Inflammatory macrophage treated with lipopolysaccharide for 4 hours (primary cell): ENCODE data around the gene ZNF550.

Source experiments
- DNase-seq: peaks from one replicate; pipeline ENCODE4 v3.0.0-alpha.2; 2020

ZNF550 gene

GRCh38 chr19:57559404-57560025 is at the start of gene ZNF550:
Gene ZNF550 (minus strand): TSS chr19:57559863. CDS start chr19:57559682, 181 bp downstream.
- DNase-seq, result peak; percentile 82

DNA sequence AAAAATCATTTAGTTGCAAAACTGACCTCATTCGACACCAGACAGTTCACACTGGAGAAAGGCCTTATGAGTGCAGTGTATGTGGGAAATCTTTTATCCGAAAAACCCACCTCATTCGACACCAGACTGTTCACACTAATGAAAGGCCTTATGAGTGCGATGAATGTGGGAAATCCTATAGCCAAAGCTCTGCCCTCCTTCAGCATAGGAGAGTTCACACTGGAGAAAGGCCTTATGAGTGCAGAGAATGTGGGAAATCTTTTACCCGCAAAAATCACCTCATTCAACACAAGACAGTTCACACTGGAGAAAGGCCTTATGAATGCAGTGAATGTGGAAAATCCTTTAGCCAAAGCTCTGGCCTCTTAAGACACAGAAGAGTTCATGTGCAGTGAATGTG is 47.3 kb upstream of the ZNF550 start:
- DNase-seq, result no peak

GRCh38 chr19:57599761-57600383 is 40.2 kb upstream of the ZNF550 start, which contains the start of gene ZNF530:
Gene ZNF530 (plus strand): TSS chr19:57599885. CDS start chr19:57604346, 4,461 bp downstream.
- peak; percentile 91 for DNase-seq

DNA sequence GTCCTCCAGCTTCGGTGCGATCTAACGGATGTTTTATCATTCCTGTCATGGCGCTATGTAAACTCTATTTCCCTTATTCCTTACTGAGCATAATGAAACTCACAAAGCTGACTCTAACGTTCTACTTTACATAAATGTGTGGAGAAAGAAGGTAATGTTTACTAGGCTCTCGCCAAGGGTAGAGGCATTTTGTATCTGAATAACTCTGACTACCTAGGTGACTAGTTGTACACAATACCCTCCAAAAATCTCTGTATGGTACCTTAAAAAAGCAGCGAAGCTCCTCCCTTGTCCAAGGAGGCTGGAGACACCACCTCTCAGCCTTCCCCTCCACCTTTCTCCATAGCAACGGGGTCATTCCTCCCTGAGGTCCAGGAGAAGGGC is 39.7 kb upstream of the ZNF550 start:
- DNase-seq, result no peak

- no peak for DNase-seq
Measured at GRCh38 chr19:57587529-57587928, 27.9 kb upstream of the ZNF550 start.

GRCh38 chr19:57583521-57584416 is 24.1 kb upstream of the ZNF550 start, which contains the start of gene ZIK1:
Gene ZIK1 (plus strand): TSS chr19:57584145. CDS start chr19:57584357, 212 bp downstream.
- DNase-seq, result peak; percentile 89

DNA sequence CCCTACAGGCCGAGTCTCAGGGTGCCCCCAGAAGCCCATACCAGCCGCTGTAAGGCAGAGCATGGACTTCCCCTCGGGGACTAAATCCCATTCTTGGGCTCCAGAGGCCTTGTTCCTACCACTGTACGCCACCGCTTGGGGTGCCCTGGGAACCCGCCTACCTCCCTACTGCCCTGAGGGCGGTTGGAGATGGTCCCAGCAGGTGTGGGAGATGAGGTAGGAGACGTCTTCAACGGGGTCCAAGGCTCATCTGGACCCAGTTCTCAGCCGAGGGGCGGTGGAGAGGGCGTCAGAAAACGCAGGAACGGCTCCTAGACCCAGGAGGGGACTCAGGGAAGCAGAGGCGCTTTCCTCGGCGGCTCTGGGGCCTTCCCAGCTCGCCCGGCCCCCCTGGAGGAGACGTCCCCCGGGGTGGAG is 23.4 kb upstream of the ZNF550 start:
- no peak for DNase-seq

- DNase-seq, result peak; percentile 99
Measured at GRCh38 chr19:57578487-57579205, 19.0 kb upstream of the ZNF550 start, which contains the start of gene ZNF416. Gene ZNF416 (minus strand): TSS chr19:57578911. CDS start chr19:57578704, 207 bp downstream.

DNA sequence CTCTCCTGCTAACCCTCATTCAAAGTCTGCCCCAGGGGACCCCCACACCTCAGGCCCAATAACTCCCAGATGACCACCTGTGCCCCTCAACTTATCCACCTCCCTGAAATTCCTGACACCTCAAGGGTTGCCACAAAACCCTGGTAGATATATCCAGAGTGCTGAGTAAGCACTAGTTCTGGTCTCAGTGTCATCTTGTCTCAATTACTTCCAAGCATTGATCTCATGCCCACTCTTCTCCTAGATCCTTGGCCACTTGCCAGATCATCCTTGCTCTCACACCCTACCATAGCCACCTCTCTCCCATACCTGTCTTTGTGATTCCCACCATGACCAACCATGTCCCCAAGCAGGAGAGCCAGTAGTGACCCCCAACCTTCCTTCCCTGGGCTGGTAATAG is 17.0 kb upstream of the ZNF550 start:
- no peak for DNase-seq

GRCh38 chr19:57572415-57572947 is 12.8 kb upstream of the ZNF550 start:
- no peak for DNase-seq

DNA sequence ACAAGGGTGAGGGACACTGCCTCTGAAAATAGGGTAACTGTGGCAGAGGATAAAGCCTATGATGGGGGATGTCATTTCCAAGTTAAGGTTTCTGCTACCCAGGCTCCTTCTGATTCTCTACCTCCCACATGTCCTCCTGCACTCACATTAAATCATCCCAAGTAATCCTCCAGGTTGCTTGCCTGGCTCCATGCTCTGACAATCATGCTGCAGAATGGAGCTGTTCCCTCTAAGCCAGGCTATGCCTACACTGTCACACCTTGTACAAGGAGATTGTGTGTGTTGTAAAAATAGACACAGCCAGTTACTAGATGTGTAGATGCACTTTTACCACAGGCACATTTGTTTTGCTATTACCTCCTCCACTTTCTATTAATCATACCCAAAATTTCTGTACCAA is 11.0 kb upstream of the ZNF550 start:
- no peak for DNase-seq

DNA sequence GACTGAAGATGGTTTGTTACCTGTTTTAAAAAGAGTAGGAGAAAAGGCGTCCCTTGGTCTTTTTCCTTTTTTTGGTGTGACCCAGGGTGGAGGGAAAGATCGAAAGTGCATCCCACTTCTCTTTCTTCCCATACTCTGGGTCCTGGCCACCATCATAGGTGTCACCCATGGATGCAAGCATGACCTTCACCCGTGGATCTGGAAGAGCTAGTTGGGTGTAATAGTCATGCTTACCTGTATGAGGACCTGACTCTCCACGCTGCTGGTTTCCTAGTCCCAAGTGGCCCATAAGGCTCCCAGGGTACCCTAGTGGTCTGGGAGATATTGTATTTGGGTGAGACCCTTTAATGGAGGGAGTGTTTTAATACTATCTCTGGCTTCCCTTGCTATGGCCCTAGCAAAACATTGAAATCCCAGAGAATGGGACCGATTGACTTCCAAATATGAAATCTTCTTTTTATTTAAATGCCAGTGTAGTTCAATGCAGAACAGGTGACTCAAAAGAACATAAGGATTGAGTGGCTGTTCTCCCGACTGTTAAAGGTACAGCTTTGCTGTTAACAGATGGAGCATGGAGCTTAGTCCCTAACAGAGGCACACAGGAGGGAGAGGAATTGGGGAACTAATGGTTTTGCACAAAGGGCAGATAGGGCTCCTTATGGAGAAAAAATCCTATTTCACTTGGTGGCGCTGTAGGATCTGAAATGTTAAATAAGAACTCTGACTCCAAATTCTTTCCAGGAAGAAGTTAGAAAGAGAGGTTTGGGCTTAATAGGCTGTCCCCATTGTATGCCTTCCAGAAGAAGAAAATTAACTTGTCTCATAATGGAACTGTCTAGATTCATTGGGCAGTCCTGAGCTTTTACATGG is 7.0 kb upstream of the ZNF550 start:
- DNase-seq, result peak; percentile 18

GRCh38 chr19:57563547-57563946 is 3.9 kb upstream of the ZNF550 start:
- no peak for DNase-seq

- DNase-seq, result no peak
Measured at GRCh38 chr19:57560049-57560491, 407 bp upstream of the ZNF550 start.

- DNase-seq, result no peak
Measured at GRCh38 chr19:57559008-57559403, 657 bp downstream of the ZNF550 start.

DNA sequence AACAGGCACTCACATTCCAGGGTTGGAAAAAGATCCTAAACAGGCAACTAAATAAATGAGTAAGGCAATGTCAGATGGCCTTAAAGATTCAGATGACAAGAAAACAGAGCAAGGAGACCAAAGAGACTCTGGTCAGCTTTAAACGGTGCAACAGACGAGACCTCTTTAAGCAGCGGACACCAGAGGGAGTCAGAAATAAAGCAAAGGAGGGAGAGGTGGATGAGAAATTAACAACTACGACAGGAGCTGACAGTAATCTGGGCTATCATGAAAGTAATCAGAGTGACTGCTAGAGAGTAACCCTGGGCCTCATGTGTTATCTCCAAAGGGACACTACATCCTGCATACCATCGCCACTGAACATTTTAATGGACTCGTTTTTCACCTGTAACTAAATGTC is 1.1 kb downstream of the ZNF550 start:
- no peak for DNase-seq

GRCh38 chr19:57557659-57558058 is 2.0 kb downstream of the ZNF550 start:
- DNase-seq, result no peak

- DNase-seq, result no peak
Measured at GRCh38 chr19:57552432-57552831, 7.2 kb downstream of the ZNF550 start.

DNA sequence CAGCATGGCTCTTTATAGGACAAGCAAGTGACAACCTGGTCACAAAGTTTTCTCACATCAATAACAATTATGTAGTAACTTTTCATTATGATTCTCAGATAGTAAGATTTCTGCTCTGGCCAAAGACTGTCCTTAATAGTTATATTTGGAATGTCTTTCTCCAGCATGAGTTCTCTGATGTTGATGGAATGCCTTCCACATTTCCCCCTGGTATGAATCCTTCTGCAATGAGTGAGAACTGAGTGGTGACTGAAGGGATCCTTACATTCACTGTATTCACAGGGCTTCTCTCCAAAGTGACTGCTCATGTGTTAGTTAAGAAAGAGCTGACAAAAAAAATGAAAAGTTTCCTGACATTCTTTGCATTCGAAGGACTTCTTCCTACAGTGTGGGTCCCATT is 13.2 kb downstream of the ZNF550 start:
- DNase-seq, result no peak

GRCh38 chr19:57537953-57538547 is 21.6 kb downstream of the ZNF550 start:
- DNase-seq, result no peak
